Endometrium (tissue), 2 donors: ENCODE measurements around the gene LRMDA.

Source experiments
- FAIRE-seq: peaks from 2 replicates; lab custom pipeline; 2012; peaks lifted over from hg19 to GRCh38; lab: Jason Lieb, UNC
- donor health status: control.
- donor health status: control.

The LRMDA gene

DNA sequence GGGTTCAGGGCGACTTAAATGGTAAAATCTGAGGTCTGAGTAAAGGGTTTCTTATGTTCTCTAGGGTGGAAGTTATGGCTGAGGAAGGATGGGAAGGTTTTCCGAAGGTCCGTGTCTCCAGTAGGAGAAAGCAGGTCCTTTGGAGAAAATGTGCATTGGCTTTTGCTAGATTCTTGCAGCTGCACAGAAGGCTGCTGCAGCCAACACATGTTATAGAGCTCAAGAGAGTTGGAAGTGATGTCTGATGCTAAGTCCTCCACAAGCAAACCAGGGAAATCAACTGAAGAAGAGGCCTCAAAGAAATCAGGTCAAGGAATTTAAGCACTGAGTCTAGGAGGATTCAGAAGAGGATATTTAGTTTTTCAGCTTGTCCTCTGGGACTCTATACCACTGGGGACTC is 404.6 kb downstream of the LRMDA start:
- FAIRE-seq = no peak

- no peak for FAIRE-seq
Observed at GRCh38 chr10:75838486-75838885, 407.1 kb downstream of the LRMDA start.

- FAIRE-seq = no peak
Observed at GRCh38 chr10:75839020-75839419, 407.6 kb downstream of the LRMDA start.

GRCh38 chr10:75841266-75841665 is 409.8 kb downstream of the LRMDA start:
- no peak for FAIRE-seq

GRCh38 chr10:75845176-75845947 is 413.9 kb downstream of the LRMDA start:
- FAIRE-seq = no peak

- no peak for FAIRE-seq
Observed at GRCh38 chr10:75847477-75847876, 416.1 kb downstream of the LRMDA start.

DNA sequence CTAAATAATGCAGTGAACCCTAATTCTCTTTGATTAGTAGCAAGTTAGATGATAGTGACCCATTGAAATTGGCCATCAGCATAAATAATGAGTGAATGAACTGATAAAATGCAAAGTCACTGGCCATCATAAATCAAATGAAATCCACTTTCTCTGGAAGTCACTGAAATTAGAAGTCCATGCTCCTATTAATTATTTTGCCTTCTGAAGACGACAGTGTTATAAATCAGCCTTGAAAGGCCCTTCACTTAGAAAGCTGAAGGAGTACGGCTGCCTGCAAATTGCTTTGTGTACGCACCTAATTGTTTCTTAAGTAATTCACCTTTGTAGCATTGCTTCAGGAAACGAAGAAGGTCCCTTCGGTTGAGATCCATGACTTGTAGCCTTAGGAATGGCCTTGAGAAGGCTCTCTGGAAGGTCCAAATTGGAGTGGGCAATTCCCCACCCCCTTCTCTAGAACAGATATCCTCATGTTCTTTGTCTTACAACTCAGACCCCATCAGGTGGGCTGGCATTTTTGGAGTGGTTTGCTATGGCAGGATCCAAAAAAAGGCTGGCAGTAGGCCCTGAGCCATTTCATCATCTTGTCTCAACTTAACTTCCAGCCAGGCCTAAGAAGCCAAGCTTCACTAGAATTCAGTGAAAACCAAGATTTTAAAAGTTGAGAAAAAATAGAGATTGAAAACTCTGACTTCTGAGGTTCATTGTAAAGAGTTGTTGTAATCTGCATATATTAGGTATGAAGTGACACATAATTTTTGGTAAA is 420.3 kb downstream of the LRMDA start:
- no peak for FAIRE-seq

DNA sequence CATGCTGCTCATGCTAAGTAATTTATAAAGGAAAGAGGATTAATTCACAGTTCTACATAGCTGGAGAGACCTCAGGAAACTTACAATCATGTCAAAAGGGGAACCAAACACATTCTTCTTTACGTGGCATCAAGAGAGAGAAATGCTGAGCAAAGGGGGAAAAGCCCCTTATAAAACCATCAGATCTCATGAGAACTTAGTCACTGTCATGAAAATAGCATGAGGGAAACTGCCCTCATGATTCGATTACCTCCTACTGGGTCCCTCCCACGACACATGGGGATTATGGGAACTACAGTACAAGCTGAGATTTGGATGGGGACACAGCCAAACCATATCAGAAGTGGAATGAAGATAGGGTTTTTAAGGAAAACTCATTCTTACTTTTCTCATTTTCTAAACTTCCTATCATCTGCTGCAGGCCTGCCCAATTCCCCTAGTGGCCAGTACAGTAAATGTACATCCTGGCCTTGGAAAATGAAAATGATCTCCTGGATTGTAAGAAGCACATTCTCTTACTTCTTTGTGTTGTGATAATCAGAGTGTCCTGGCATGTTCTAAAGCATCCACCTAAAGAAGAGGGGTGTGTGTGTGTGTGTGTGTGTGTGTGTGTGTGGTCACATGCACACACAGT is 421.5 kb downstream of the LRMDA start:
- FAIRE-seq = no peak

DNA sequence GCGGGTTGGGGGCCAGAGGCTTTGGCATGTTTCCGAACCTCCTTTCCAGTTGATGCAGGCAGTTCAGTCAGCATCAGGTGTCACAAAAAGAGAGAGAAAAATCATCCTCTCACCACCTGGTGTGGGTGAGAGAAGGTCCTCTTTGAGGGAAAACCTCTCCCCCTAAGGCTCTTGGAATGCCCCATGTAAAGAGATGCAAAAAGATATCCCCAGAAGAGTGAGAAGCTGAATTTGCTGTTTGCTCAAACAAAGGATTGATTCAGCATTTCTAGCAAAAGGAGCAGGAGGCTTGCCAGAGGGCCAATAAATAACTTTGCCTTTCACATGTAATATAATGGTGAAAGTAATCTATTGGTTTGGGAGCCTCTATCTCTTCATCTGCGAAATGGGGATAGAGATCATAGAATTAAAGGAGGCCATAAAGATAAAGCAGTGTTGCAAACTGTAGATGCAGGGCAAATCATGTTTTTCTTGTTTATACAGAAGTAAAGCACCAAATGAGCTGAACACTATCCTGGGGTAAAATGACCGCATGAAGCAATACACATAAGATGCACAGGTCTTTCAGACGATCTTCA is 425.9 kb downstream of the LRMDA start:
- FAIRE-seq = no peak

DNA sequence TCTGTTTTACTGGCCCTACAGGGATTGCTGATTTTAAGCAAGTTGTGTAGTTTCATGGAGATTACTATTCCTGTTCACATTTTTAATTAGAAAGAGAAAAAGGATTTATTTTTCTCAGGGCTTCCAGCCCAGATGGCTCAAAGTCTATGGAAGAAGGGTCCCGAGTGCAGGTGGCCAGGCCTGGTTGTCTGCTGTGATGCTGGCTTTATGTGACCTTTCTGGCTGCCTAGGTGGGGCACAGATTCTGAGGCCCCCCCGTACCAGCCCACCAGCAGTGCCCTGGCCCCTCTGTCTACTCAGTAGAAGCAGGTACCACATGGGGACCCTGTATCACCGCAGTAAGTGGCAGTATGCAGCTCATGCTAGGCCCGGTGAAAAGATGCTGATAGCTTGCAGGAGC is 426.5 kb downstream of the LRMDA start:
- no peak for FAIRE-seq

DNA sequence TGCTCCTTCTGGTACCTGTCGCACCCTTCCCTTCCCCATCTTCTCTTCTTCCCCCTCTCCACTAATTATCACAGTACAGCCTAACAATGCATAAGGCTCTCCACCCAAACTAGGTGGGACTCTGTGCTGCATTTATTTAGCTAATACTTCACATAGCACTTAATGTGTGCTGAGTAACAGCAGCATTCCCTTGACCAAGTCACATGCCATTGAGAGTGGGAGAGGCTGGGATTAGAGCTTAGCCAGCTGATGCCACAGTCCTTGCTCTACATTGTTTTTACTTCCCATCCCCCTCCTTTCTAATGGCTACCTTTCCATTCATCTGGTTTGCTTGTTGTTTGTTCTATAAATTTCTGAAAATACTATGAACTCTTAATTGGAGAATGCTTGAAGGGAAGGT is 426.9 kb downstream of the LRMDA start:
- FAIRE-seq = no peak

GRCh38 chr10:75859141-75859540 is 427.7 kb downstream of the LRMDA start:
- no peak for FAIRE-seq

DNA sequence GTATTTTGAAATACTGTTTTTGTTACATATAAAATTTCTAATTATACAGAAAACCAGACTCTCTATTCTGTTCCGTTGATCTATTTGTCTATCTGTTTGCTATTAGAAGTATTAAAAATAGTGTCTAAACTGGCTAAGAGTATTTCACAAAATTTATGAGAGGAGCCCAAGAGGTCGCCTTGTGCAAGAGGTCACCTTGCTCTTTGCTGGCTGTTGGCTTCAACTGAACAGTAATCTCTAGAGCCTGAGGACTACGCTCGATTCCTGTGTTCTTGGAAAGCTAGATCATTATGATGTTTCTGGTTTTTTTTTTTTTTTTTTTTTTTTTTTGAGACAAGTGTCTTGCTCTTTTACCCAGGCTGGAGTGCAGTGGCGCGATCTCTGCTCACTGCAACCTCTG is 428.6 kb downstream of the LRMDA start:
- peak; percentile 96 for FAIRE-seq

DNA sequence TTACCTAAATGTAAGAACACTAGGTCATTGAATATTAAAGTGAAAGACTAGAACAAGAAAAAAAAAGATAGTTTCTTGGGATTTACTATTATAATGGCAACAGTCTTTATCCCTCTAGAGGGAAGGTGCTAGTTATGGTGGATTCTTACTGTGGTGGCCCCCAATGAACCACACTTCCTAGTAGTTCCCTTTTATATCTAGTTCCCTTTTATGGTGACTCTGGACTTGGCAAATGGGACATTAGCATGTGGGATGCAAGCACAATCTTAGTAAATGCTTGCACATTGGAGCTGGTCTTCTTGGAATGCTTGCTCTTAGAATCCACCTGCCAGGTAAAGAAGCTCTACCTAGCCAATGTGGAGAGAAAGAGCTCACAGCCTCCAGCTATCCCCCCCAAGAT is 430.2 kb downstream of the LRMDA start:
- FAIRE-seq = no peak

GRCh38 chr10:75862935-75863334 is 431.5 kb downstream of the LRMDA start:
- FAIRE-seq = no peak

- FAIRE-seq = no peak
Observed at GRCh38 chr10:75864717-75865116, 433.3 kb downstream of the LRMDA start.

DNA sequence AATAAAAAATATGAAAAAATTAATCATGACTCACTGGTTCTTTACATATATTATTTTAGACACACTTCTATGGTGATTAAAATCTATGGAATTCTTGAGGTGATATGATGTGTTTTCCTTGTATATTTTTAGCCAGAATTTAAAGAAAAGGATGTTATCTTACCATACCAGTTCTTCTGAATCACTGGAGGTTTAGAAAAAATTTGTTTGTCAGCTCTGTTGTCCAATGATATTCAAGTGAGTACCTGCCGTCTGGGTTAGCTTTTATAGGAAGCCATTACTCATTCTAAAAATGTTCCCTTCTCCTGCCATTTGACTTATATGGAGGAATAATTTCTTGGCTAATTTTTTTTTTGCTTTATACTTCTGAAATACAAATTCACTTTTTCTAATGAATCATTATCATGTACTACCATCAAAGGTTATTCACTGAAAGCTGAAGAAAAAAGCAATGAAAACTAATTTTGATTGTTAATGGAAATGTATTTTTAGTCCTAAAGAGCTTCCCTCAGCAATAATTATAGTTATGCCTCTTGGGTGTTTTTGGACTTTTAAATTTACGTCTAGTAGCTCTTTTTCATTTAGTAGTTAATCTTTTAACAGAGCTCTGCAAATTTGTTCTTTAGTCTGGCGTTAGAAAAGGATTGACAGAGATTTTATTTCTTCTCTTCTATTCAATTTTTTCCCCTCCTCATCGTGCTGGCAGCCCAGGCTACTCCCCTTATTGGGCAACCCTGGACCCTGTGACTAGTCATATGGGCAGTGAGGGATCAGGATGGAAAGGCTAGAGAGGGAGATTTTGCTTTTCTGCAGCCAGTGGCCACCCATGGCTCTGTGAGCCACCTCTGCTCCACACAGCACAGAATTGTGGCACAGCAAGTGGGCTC is 434.2 kb downstream of the LRMDA start:
- no peak for FAIRE-seq

- no peak for FAIRE-seq
Observed at GRCh38 chr10:75866300-75866625, 434.8 kb downstream of the LRMDA start.

- no peak for FAIRE-seq
Observed at GRCh38 chr10:75866731-75867130, 435.3 kb downstream of the LRMDA start.

GRCh38 chr10:75868574-75868973 is 437.1 kb downstream of the LRMDA start:
- FAIRE-seq = no peak

DNA sequence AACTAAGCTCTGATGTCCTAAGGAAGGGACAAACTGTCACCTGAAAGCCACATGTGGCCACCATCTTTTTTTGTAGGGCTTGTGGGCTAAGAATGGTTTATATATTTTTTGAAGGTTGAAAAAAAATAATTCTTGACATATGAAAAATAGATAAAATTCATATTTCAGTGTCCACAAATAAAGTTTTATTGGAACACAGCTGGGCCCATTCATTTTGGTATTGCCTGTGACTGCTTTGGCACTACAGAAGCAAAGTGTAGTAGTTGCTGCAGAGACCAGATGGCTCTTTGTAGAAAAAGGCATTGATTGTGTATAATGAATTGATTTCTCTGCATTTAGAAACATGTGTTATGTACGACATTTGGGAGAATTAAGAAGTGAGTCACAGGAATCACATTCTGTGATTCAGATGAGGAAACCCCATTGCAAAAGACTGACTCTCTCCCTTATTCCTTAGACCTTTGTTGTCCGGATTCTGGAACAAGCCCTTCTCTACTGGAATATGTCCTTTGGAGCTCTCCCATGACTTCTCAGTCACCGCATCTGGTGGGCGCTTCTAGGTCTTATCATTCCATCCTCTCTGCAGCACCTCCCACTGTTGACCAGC is 438.7 kb downstream of the LRMDA start:
- no peak for FAIRE-seq

- no peak for FAIRE-seq
Observed at GRCh38 chr10:75875740-75876139, 444.3 kb downstream of the LRMDA start.
